Keratinocyte (primary cell): Measurements from ENCODE around the gene ERICH2. TPM values are rescaled to one million over a fixed set of nuclear protein-coding genes. Genes with fewer than 3 reads are reported as not detected.

Experiments used
- DNase-seq: peaks from one replicate; pipeline ENCODE4 v3.0.0-alpha.2; 2011; ENCODE audit warnings: low read depth, missing footprints, low spot score
- FAIRE-seq: peaks from 2 replicates; lab custom pipeline; 2011; peaks lifted over from hg19 to GRCh38; lab: Jason Lieb, UNC
- H2AFZ ChIP-seq: 2 replicates; pipeline ENCODE4 v1.6.0; 2012; ENCODE audit warnings: low read length, control low read depth, inconsistent platforms; ENCODE audit not compliant: control insufficient read depth
- H3K27ac ChIP-seq: 2 replicates; pipeline ENCODE4 v1.5.1; 2011; ENCODE audit warnings: low read length; ENCODE audit not compliant: control insufficient read depth, insufficient read depth
- H3K27me3 ChIP-seq: 3 replicates; pipeline ENCODE4 v1.6.0; 2011; ENCODE audit warnings: low read length; ENCODE audit not compliant: control insufficient read depth, insufficient read depth; ENCODE audit errors: extremely low read depth
- H3K36me3 ChIP-seq, 2 experiments: 2 replicates in 1 of 2; 3 replicates in 1 of 2; pipeline ENCODE4 v1.5.1; 2011; ENCODE audit warnings: low read length in 2 of 2, mild to moderate bottlenecking in 1 of 2; ENCODE audit not compliant: control insufficient read depth in 2 of 2, insufficient read depth in 2 of 2; ENCODE audit errors: extremely low read depth in 1 of 2
- H3K4me1 ChIP-seq: 3 replicates; pipeline ENCODE4 v1.5.1; 2011; ENCODE audit warnings: low read length; ENCODE audit not compliant: control insufficient read depth, insufficient read depth; ENCODE audit errors: extremely low read depth
- H3K4me2 ChIP-seq: 3 replicates; pipeline ENCODE4 v1.6.0; 2011; ENCODE audit warnings: low read depth, low read length; ENCODE audit not compliant: control insufficient read depth, insufficient read depth; ENCODE audit errors: extremely low read depth
- H3K4me3 ChIP-seq, 3 experiments: fragments of 200-600 bp in 1 of 3; sonication (generic) in 1 of 3; 2 replicates in 2 of 3; 3 replicates in 1 of 3; pipeline ENCODE4 v1.5.1; 2011 to 2016; ENCODE audit warnings: low read length in 3 of 3, mild to moderate bottlenecking in 3 of 3, control low read depth in 2 of 3, inconsistent platforms in 1 of 3, low read depth in 1 of 3, mixed read lengths in 1 of 3, mixed run types in 1 of 3, moderate library complexity in 1 of 3; ENCODE audit not compliant: control insufficient read depth in 2 of 3, insufficient read depth in 2 of 3; ENCODE audit errors: extremely low read depth in 1 of 3
- H3K79me2 ChIP-seq: 2 replicates; pipeline ENCODE4 v1.6.0; 2012; ENCODE audit warnings: low read length; ENCODE audit not compliant: control insufficient read depth, insufficient read depth
- H3K9ac ChIP-seq: 3 replicates; pipeline ENCODE4 v1.6.0; 2011; ENCODE audit warnings: low read length; ENCODE audit not compliant: control insufficient read depth, insufficient read depth; ENCODE audit errors: extremely low read depth
- H3K9me1 ChIP-seq: 3 replicates; pipeline ENCODE4 v1.6.0; 2011; ENCODE audit warnings: low read length; ENCODE audit not compliant: control insufficient read depth, insufficient read depth; ENCODE audit errors: extremely low read depth
- H3K9me3 ChIP-seq: 2 replicates; pipeline ENCODE4 v1.5.1; 2012; ENCODE audit warnings: low read depth, low read length; ENCODE audit not compliant: control insufficient read depth
- H4K20me1 ChIP-seq: 3 replicates; pipeline ENCODE4 v1.6.0; 2011; ENCODE audit warnings: low read length; ENCODE audit not compliant: control insufficient read depth, insufficient read depth; ENCODE audit errors: extremely low read depth
- CTCF ChIP-seq, 3 experiments: IDR thresholded peaks in 1 of 3; conservative IDR thresholded peaks in 1 of 3; optimal IDR thresholded peaks in 1 of 3; 2 replicates in 2 of 3; 3 replicates in 1 of 3; pipeline versions ENCODE3 to v1.5.1; 2011; ENCODE audit warnings: low read length in 3 of 3, mild to moderate bottlenecking in 3 of 3, moderate library complexity in 2 of 3, control low read depth in 1 of 3, inconsistent platforms in 1 of 3; ENCODE audit not compliant: insufficient read depth in 2 of 3; ENCODE audit errors: extremely low read depth in 1 of 3
- EZH2 ChIP-seq: IDR thresholded peaks from one replicate; pipeline ENCODE4 v1.6.1; 2012; ENCODE audit warnings: inconsistent platforms, mild to moderate bottlenecking, low read length, moderate library complexity
- dilution Hi-C: fragments of 300-500 bp; cut with MboI; formaldehyde crosslinking; loops from one replicate; pipeline ENCODE4 v1.7.0; 2020; ENCODE audit warnings: low sequenced_read_pairs; ENCODE audit not compliant: extremely low pct_ligation_motif_present
- polyA plus RNA-seq, 5 experiments: library from polyadenylated mRNA; depleted of rRNA in 3 of 5; stranded (reverse) in 3 of 5; stranded (forward) in 1 of 5; unstranded in 1 of 5; fragments of >200 nt; gene quantifications; 1 replicate in 1 of 5; 2 replicates in 3 of 5; 3 replicates in 1 of 5; pipeline versions ENCODE4 v1.2.1 to v1.2.3, GENCODE V29; 2011 to 2012; ENCODE audit warnings: missing spikeins in 2 of 5, low read depth in 1 of 5, low replicate concordance in 1 of 5

ERICH2 gene
- polyA plus RNA-seq, 1 donor (not counting 4 experiments of a cell fraction or from before 2014, with no cell fraction given): 1.3 TPM

GRCh38 chr2:170813611-170814532 is 43.7 kb downstream of the ERICH2 start:
- FAIRE-seq: peak; percentile 68
- Histone ChIP-seq H3K4me1 (peaks cover 24% of the 10 kb centered on the region), H3K4me2 (peak overlapping the region; percentile 45), H3K36me3 (no peaks in the 10 kb centered on the region), H4K20me1 (no peaks in the 10 kb centered on the region), H3K9ac (no peak overlapping the region), H3K27ac (no peak overlapping the region), H3K79me2 (no peaks in the 10 kb centered on the region), H3K4me3 (no peak overlapping the region), H3K27me3 (peaks cover 45% of the 10 kb centered on the region), H3K9me1 (no peaks in the 10 kb centered on the region), H3K9me3 (no peaks in the 10 kb centered on the region), H2AFZ (no peak overlapping the region)
- TF ChIP-seq EZH2: peak; percentile 3
- TF ChIP-seq CTCF (optimal IDR thresholded peaks at IDR 0.05 in 1 of 3, IDR thresholded peaks at IDR 0.05 in 1 of 3, conservative IDR thresholded peaks at IDR 0.05 in 1 of 3; ENCODE audit: extremely low read depth in 1 of 3, insufficient read depth in 2 of 3, low read length in 3 of 3): no peak
- dilution Hi-C loops: no loop called here
- DNase-seq: no peak

GRCh38 chr2:170814533-170815230 is 44.5 kb downstream of the ERICH2 start:
- H3K27me3 ChIP-seq: peaks cover 53% of the 10 kb centered on the region
- dilution Hi-C loops: no loop called here
- TF ChIP-seq EZH2 (peak; percentile 59), CTCF (optimal IDR thresholded peaks at IDR 0.05 in 1 of 3, IDR thresholded peaks at IDR 0.05 in 1 of 3, conservative IDR thresholded peaks at IDR 0.05 in 1 of 3; ENCODE audit: extremely low read depth in 1 of 3, insufficient read depth in 2 of 3, low read length in 3 of 3) (no peak)
- H3K9me3 ChIP-seq: no peaks in the 10 kb centered on the region
- no peaks in the 10 kb centered on the region for H3K79me2 ChIP-seq
- no peaks in the 10 kb centered on the region for H3K9me1 ChIP-seq
- no peak overlapping the region for H3K27ac ChIP-seq
- no peaks in the 10 kb centered on the region for H4K20me1 ChIP-seq
- H2AFZ ChIP-seq: no peak overlapping the region
- no peak overlapping the region for H3K4me2 ChIP-seq
- H3K4me1 ChIP-seq: peaks cover 25% of the 10 kb centered on the region
- no peak for FAIRE-seq
- H3K9ac ChIP-seq: no peak overlapping the region
- no peak overlapping the region for H3K4me3 ChIP-seq
- no peak for DNase-seq
- H3K36me3 ChIP-seq: no peaks in the 10 kb centered on the region
